Measurements from ENCODE around the gene RSPH10B.
"Not testable (repeated sequence)": the region's sequence is repeated elsewhere in the genome, so short reads cannot be mapped to it uniquely, and the experiment has no call there.

The RSPH10B gene

DNA sequence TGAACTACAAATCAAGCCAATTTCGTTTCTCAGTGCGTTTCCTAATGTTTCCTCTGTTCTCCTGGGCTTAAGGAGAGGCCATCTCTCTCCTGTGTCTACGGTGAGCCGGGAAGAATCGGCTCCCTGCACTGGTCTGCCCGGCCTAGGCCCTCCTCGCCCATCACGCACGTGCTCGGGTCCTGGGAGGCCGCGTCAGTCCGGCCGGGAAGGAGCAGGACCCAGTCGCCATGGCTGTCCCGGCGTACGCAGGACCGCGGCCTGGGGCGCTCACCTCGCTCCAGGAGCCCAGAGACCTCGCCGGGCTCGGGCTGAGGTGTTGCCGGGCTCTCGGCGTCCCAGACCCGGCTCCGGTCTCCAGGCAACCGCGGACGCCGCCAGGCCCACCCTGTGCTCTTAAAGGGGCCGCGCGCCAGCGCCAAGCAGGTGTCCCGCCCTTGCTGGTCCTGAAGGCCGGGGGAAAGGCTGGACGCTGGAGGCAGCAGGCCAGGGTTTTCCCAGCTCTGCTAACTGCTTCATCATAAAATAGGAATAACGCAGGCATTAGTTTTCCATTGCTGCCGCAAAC is at the start of gene RSPH10B:
TSS of gene RSPH10B (minus strand) at position 343 of the 565 bp plus-strand sequence. CDS start 3,573 bp downstream, outside the sequence.
- TF ChIP-seq GATA3, GATA2 (IDR thresholded peaks at IDR 0.05; ENCODE audit: low read depth, low read length): not testable (repeated sequence)

DNA sequence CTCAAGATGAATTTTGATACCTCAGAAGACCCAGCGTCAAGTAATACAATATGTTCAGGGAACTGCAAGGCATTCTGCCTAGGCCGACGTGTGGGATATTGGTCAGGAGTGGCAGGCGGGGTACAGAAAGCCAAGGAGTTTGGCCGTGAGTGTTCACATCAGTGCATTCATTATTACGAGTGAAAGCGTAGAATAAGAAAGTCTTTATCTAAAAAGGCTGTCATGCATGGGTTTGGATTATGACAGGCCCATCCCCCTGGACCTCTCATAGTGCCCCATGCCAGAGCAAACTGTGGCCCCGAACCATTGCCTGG is 46.1 kb upstream of the RSPH10B start:
- TF ChIP-seq GATA3 (IDR thresholded peaks at IDR 0.05; ENCODE audit: low read depth, low read length) (no peak), GATA2 (IDR thresholded peaks at IDR 0.05; ENCODE audit: low read depth, low read length) (no peak)

DNA sequence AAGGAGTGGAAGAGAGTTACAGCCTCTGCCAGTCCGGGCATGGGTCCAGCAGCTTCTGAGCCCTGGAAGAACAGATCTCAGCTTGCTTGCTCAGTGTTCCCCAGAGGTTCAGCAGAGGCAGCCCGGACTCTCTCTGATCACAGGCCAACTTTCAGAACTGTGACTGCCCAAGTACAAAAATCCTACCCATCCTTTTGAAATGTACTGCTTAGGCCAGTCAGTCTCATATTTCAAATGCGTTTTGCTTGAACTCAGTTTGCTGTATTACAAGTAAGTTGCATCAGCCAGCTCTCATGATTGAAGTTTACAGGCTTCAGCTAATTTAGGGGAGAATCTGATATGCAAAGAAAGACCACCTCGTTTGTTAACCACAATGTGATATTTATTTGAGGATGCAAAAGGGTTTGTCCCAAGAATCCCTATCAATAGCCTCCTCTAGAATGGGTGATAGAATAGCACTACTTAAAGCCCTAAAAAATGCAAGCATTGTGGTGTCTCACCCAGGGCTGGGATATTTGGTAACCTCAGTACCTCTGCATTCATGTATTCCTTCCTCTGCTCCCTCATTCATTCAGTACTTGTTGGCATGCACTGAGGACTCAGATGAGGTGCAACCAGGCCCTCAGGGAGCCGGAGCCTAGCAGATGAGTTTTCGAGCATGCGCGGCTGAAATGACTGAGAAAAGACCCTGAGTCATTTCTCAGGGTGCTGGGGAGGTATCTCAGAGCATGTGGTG is 45.6 kb upstream of the RSPH10B start:
- TF ChIP-seq GATA2 (IDR thresholded peaks at IDR 0.05; ENCODE audit: low read depth, low read length) (no peak), GATA3 (IDR thresholded peaks at IDR 0.05; ENCODE audit: low read depth, low read length) (no peak)

DNA sequence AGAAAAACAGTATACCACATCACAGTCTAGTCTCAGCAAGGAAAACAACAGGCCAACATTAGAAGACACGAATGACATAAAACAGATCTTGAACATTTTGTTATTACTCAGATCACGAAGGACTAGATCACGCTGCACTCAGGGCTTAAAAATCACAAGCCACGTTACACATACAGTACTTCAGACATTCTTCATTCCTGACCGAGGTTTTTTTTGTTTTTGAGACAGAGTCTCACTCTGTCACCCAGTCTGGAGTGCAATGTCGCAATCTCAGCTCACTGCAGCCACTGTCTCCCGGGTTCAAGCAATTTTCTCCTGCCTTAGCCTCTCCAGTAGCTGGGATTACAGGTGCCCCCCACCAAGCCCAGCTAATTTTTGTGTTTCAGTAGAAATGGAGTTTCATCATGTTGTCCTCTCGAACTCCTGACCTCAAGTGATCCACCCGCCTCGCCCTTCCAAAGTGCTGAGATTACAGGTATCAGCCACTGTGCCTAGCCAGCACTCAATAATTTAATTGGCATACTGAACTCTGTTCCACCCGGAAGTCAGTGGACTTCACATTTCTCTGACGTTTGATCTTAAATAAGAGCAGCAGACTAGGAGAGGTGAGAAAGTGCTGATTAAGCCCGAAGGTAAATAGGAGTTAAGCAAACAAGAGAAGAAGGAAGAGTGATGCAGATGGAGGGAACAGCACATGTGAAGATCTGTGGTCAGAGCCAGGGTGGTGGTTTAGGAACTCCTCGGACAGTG is 42.0 kb upstream of the RSPH10B start:
- TF ChIP-seq GATA3 (IDR thresholded peaks at IDR 0.05; ENCODE audit: low read depth, low read length), result no peak
- TF ChIP-seq GATA2 (IDR thresholded peaks at IDR 0.05; ENCODE audit: low read depth, low read length), result no peak

DNA sequence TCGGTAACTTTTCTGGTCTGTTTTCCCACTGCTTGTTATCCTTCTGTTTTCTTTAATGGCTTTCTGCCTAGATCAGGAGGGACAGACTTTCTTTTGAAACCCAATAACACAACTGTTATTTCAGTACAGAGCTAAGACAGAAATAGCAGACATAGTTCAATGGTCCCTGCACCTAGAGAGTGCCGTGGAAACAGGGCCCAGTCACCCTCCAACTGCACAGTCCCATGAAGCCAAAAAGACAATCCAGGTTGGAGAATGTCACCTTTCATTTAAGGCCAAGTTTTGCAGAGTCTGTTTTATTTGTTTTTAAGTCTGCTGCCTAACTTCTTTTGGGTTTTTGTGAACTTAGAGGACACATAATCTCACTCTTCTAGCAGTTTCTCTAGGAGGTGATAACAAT is 41.1 kb upstream of the RSPH10B start:
- TF ChIP-seq GATA3 (IDR thresholded peaks at IDR 0.05; ENCODE audit: low read depth, low read length), result no peak
- TF ChIP-seq GATA2 (IDR thresholded peaks at IDR 0.05; ENCODE audit: low read depth, low read length), result no peak

DNA sequence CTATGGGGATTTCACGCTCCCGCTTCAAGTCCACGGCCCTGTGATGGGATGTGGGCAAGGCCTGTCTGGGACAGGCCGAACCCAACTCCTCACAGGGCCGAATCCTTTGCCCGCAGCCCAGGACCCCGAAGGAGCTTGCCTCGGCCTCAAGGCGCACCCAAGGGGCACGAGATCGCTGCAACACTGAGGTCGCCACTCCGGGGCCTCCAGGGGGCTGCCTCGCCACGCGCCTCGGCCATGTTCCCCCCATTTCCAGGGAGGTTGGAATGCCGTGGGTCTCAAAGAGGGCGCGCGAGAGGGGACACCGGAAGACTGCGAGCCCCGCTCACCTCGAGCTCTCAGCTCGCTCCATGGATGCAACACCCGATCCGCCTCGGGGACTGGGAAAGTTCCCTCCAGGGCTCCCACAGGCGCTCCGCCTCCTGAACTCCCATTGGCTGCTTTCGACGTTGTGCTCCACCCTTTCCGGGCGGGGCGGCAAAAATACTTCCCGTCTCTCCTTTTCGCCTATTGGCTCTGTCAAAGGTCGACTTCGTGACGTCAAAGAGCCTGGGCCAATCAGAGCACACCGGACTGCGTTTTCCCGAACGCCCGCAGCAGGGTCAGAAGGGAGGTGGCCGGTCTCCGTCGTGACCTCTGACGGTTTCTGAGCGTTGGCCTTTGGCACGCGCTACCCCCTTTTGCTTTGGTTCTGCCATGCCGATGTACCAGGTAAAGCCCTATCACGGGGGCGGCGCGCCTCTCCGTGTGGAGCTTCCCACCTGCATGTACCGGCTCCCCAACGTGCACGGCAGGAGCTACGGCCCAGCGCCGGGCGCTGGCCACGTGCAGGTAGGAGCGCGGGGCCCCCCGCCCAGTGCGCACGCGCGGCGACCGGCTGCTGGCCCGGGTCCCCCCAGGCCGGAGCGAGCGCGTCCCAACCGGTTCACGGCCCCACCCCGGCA is 38.5 kb upstream of the RSPH10B start, which contains the start of the genes AIMP2 and PMS2:
TSS of gene AIMP2 (plus strand) at position 605 of the 944 bp plus-strand sequence. CDS start at position 697, 92 bp downstream.
TSS of gene PMS2 (minus strand) at position 382 of the 944 bp plus-strand sequence. CDS start at position 352, 30 bp downstream.
- TF ChIP-seq GATA3 (IDR thresholded peaks at IDR 0.05; ENCODE audit: low read depth, low read length), result no peak
- TF ChIP-seq GATA2 (IDR thresholded peaks at IDR 0.05; ENCODE audit: low read depth, low read length), result no peak

DNA sequence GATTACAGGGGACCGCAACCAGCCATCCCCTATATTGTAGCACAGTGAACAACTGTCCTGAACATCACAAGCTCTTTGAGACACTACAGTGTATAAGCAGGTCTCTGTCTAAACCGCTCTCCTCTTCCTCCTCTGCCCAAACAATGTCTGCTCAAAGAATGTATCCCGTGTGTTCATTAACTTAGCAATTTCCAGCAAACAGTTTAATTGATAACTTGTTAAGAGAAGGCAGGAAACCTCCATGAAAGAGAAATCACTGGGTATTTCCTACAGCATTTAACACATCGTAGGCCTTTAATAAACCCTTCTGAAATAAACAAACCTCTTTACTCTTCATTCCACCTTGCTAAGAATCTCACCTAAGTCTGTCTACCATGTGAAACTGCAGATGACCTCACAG is 36.9 kb upstream of the RSPH10B start:
- TF ChIP-seq GATA3 (IDR thresholded peaks at IDR 0.05; ENCODE audit: low read depth, low read length) (no peak), GATA2 (IDR thresholded peaks at IDR 0.05; ENCODE audit: low read depth, low read length) (no peak)

DNA sequence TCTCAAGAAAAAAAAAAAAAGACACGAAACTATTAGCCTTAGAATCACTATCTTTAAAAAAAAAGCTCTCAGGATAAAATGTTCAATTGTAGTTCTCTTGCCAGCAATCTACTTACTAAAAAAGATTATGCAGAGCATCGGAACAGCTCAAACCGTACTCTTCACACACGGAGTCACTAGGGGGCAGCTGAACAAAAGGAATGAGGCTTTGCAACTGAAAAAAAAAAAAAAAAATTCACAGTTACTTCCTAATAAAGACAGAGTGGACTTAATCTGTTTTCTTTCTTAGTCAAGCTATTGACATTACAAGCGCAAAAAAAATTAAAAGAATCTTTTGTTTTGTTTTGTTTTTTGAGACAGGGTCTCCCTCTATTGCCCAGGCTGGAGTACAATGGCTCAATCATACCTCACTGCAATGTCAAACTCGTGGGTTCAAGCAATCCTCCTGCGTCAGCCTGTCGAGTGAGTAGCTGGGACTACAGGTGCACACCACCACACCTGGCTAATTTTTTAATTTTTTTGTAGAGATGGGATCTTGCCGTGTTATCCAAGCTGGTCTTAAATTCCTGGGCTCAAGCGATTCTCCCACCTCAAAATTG is 26.8 kb upstream of the RSPH10B start:
- TF ChIP-seq GATA3 (IDR thresholded peaks at IDR 0.05; ENCODE audit: low read depth, low read length) (no peak), GATA2 (IDR thresholded peaks at IDR 0.05; ENCODE audit: low read depth, low read length) (no peak)

DNA sequence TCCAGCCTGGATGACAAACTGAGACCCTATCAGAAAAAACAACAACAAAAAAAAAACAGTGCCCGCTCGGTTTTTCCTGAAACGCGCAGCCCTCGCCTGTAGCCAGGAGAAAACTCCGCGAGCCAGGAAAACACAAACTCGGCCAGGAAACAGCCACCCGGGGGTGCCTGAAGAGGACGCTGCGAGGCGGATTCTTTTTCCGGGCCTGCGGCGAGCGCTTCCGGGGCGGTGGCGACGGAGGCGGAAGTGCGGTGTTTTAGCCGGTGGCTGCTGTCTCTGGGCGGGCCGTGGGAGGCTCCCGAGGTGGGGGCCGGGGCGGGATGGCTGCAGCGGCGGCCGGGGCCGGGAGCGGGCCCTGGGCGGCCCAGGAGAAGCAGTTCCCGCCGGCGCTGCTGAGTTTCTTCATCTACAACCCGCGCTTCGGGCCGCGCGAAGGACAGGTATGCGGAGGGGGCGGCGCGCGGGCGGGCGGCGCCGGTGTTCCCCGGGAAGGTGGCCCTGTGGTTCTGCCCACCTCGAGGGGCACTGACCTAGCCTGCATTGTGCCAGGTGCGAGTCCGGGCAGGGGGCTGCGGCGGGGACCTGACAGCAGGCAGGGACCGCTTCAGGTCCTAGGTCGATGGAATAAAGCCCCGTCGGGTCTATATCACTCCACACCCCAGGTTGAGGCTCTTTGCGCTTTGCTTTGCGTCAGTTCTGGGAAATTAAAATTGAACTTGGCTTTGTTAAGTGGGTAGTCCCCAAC is 71.8 kb downstream of the RSPH10B start, which contains the start of gene CCZ1:
TSS of gene CCZ1 (plus strand) at position 254 of the 745 bp plus-strand sequence. CDS start at position 321, 67 bp downstream.
- TF ChIP-seq GATA2, GATA3 (IDR thresholded peaks at IDR 0.05; ENCODE audit: low read depth, low read length): not testable (repeated sequence)

DNA sequence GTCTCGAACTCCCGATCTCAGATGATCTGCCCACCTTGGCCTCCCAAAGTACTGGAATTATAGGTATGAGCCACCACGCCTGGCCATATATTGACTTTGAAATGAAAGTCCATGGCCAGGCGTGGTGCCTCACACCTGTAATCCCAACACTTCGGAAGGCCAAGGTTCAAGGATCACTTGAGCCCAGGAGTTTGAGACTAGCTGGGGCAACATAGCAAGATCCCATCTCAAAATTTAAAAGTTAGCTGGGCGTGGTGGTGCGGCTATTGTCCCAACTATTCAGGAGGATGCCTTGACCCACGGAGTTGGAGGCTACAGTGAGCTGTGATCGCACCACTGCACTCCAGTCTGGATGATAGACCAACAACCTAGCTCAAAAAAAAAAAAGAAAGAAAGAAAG is 78.0 kb downstream of the RSPH10B start:
- TF ChIP-seq GATA2 (IDR thresholded peaks at IDR 0.05; ENCODE audit: low read depth, low read length) (no peak), GATA3 (IDR thresholded peaks at IDR 0.05; ENCODE audit: low read depth, low read length) (no peak)
